Caco-2 (cell line): ENCODE data around the gene RPLP2. TPM values are rescaled to one million over a fixed set of nuclear protein-coding genes. Genes with fewer than 3 reads are reported as not detected.

ENCODE experiments used
- BruUV-seq: library from RNA; stranded (reverse); fragments of 400-500 nt; replicated peaks from 2 replicates; lab custom pipeline; 2021; lab: Mats Ljungman, UMichigan
- CTCF ChIA-PET: fragments of 300-600 bp; sonication (Branson Sonifier 250); formaldehyde crosslinking; loops from one replicate; lab custom pipeline; 2022; ENCODE audit warnings: antibody characterized with exemption; lab: Charles Lee
- POLR2A ChIA-PET: fragments of 300-600 bp; sonication (Branson Sonifier 250); formaldehyde crosslinking; loops from one replicate; lab custom pipeline; 2022; ENCODE audit warnings: antibody characterized with exemption; lab: Charles Lee
- DNase-seq, 2 experiments: peaks; one replicate each; pipeline versions ENCODE4 v3.0.0 to v3.0.0-alpha.2; 2020 to 2022
- H3K27me3 ChIP-seq: replicated peaks from 2 replicates; pipeline ENCODE4 v1.6.0; 2011; ENCODE audit warnings: low read length; ENCODE audit not compliant: control insufficient read depth, insufficient read depth
- H3K36me3 ChIP-seq: 2 replicates; pipeline ENCODE4 v1.5.1; 2011; ENCODE audit warnings: low read length; ENCODE audit not compliant: control insufficient read depth, insufficient read depth
- H3K4me1 ChIP-seq: fragments of 250-450 bp; sonication (Bioruptor Pico); 2 replicates; pipeline ENCODE4 v1.5.1; 2020; ENCODE audit warnings: mild to moderate bottlenecking
- H3K4me3 ChIP-seq: 2 replicates; pipeline ENCODE4 v1.5.1; 2011; ENCODE audit warnings: low read depth, mild to moderate bottlenecking, control low read depth, low read length
- H3K9me3 ChIP-seq: fragments of 250-450 bp; sonication (Bioruptor Pico); 2 replicates; pipeline ENCODE4 v1.5.1; 2020; ENCODE audit warnings: mild to moderate bottlenecking, moderate library complexity
- H3K27ac Mint-ChIP-seq: one replicate; pipeline ENCODE4 v1.8.0; 2022; ENCODE audit warnings: mixed read lengths; ENCODE audit not compliant: unreplicated experiment
- H3K27me3 Mint-ChIP-seq: one replicate; pipeline ENCODE4 v1.8.0; 2022; ENCODE audit warnings: mixed read lengths; ENCODE audit not compliant: insufficient read depth, unreplicated experiment
- H3K36me3 Mint-ChIP-seq: one replicate; pipeline ENCODE4 v1.8.0; 2022; ENCODE audit warnings: mild to moderate bottlenecking, mixed read lengths; ENCODE audit not compliant: insufficient read depth, unreplicated experiment
- H3K4me1 Mint-ChIP-seq: one replicate; pipeline ENCODE4 v1.8.0; 2022; ENCODE audit warnings: low read depth, mixed read lengths; ENCODE audit not compliant: unreplicated experiment
- H3K4me3 Mint-ChIP-seq: one replicate; pipeline ENCODE4 v1.8.0; 2022; ENCODE audit warnings: mild to moderate bottlenecking, moderate library complexity, mixed read lengths; ENCODE audit not compliant: unreplicated experiment
- H3K9me3 Mint-ChIP-seq: one replicate; pipeline ENCODE4 v1.8.0; 2022; ENCODE audit warnings: mixed read lengths; ENCODE audit not compliant: unreplicated experiment
- CTCF ChIP-seq, 2 experiments: fragments of 200-600 bp in 1 of 2; IDR thresholded peaks; 1 replicate in 1 of 2; 2 replicates in 1 of 2; pipeline versions ENCODE4 v1.5.1 to v1.8.0; 2011 to 2022; ENCODE audit warnings: antibody characterized with exemption in 1 of 2, control low read depth in 1 of 2, inconsistent platforms in 1 of 2, low read depth in 1 of 2, low read length in 1 of 2, mild to moderate bottlenecking in 1 of 2, moderate library complexity in 1 of 2; ENCODE audit not compliant: insufficient read depth in 1 of 2, severe bottlenecking in 1 of 2, unreplicated experiment in 1 of 2
- intact Hi-C: fragments of 100-400 bp; cut with micrococcal nuclease; formaldehyde crosslinking; loops from one replicate; pipeline ENCODE4 v1.10.0; 2022; ENCODE audit not compliant: unreplicated experiment
- total RNA-seq: library from RNA; stranded (reverse); gene quantifications from 2 replicates; pipeline ENCODE4 v1.2.3, GENCODE V29; 2022

The RPLP2 gene
- total RNA-seq, 1 experiment from 2014 or later: 2,622 TPM

GRCh38 chr11:861105-861479 is 51.3 kb downstream of the RPLP2 start:
- no peaks in the 10 kb centered on the region for H3K4me1 Mint-ChIP-seq
- H3K27me3 ChIP-seq: no peaks in the 10 kb centered on the region
- no peak for TF ChIP-seq CTCF (IDR thresholded peaks at IDR 0.05; ENCODE audit: insufficient read depth in 1 of 2, low read depth in 1 of 2, low read length in 1 of 2, severe bottlenecking in 1 of 2, unreplicated experiment in 1 of 2)
- intact Hi-C loops: no loop called here
- H3K36me3 ChIP-seq: no peaks in the 10 kb centered on the region; the same call in 1 of the 2 replicates
- peak overlapping the region; percentile 54 for H3K27ac Mint-ChIP-seq
- ChIA-PET CTCF (no interaction called here), POLR2A (interaction anchor here (0.6 kb wide), 1 partner anchor 911 kb away, joined by 3 read pairs; no protein-coding TSS in a partner anchor)
- H3K4me3 ChIP-seq: no peak overlapping the region
- BruUV-seq: no TSS peak
- H3K4me3 Mint-ChIP-seq: no peak overlapping the region
- no peaks in the 10 kb centered on the region for H3K9me3 ChIP-seq
- no peak for DNase-seq
- no peaks in the 10 kb centered on the region for H3K9me3 Mint-ChIP-seq
- no peaks in the 10 kb centered on the region for H3K27me3 Mint-ChIP-seq
- peaks cover 76% of the 10 kb centered on the region for H3K36me3 Mint-ChIP-seq
- no peaks in the 10 kb centered on the region for H3K4me1 ChIP-seq

- Mint-ChIP-seq H3K4me1 (no peaks in the 10 kb centered on the region), H3K36me3 (peaks cover 76% of the 10 kb centered on the region), H3K27me3 (no peaks in the 10 kb centered on the region), H3K9me3 (no peaks in the 10 kb centered on the region), H3K4me3 (no peak overlapping the region), H3K27ac (peak overlapping the region; percentile 54)
- H3K4me1 ChIP-seq: no peaks in the 10 kb centered on the region
- no peaks in the 10 kb centered on the region for H3K9me3 ChIP-seq
- TF ChIP-seq CTCF (IDR thresholded peaks at IDR 0.05; ENCODE audit: insufficient read depth in 1 of 2, low read depth in 1 of 2, low read length in 1 of 2, severe bottlenecking in 1 of 2, unreplicated experiment in 1 of 2): no peak
- no peaks in the 10 kb centered on the region; the same call in 1 of the 2 replicates for H3K36me3 ChIP-seq
- no TSS peak for BruUV-seq
- no peak overlapping the region for H3K4me3 ChIP-seq
- H3K27me3 ChIP-seq: no peaks in the 10 kb centered on the region
- ChIA-PET CTCF (no interaction called here), POLR2A (no interaction called here)
- intact Hi-C loops: no loop called here
- DNase-seq: no peak
Observed at GRCh38 chr11:862081-862661, 52.4 kb downstream of the RPLP2 start.

Other genes with a start within 250 kb of the RPLP2 start
- gene LMNTD2, start 249.2 kb upstream of the RPLP2 start, total RNA-seq: 11.9 and 13.8 TPM in 2 replicates
- 61.1 and 65.5 TPM in 2 replicates for gene RASSF7, start 249.0 kb upstream of the RPLP2 start, total RNA-seq
- 43.9 and 46.8 TPM in 2 replicates for gene PHRF1, start 233.5 kb upstream of the RPLP2 start, total RNA-seq
- 27.2 and 31.2 TPM in 2 replicates for gene IRF7, start 194.0 kb upstream of the RPLP2 start, total RNA-seq
- gene CDHR5, start 185.0 kb upstream of the RPLP2 start, total RNA-seq: 30.2 and 42.0 TPM in 2 replicates
- not detected in 2 replicates for gene SCT, start 182.8 kb upstream of the RPLP2 start, total RNA-seq
- 1.0 and 1.1 TPM in 2 replicates for gene DRD4, start 172.7 kb upstream of the RPLP2 start, total RNA-seq
- 50.6 and 56.6 TPM in 2 replicates for gene DEAF1, start 114.7 kb upstream of the RPLP2 start, total RNA-seq
- gene TMEM80, start 114.2 kb upstream of the RPLP2 start, total RNA-seq: 70.3 and 74.7 TPM in 2 replicates
- 203 and 224 TPM in 2 replicates for gene EPS8L2, start 103.7 kb upstream of the RPLP2 start, total RNA-seq
- 293 and 300 TPM in 2 replicates for gene TALDO1, start 62.5 kb upstream of the RPLP2 start, total RNA-seq
- gene GATD1, start 32.5 kb upstream of the RPLP2 start, total RNA-seq: 85.0 and 91.5 TPM in 2 replicates
- not detected in 2 replicates for gene CEND1, start 19.9 kb upstream of the RPLP2 start, total RNA-seq
- 31.8 and 37.6 TPM in 2 replicates for gene SLC25A22, start 11.7 kb upstream of the RPLP2 start, total RNA-seq
- 21.3 and 25.3 TPM in 2 replicates for gene PIDD1, start 4.7 kb upstream of the RPLP2 start, total RNA-seq
- gene PNPLA2, start 8.9 kb downstream of the RPLP2 start, total RNA-seq: 84.7 and 93.6 TPM in 2 replicates
- gene CRACR2B, start 18.0 kb downstream of the RPLP2 start, total RNA-seq: 15.4 and 16.3 TPM in 2 replicates
- gene CD151, start 23.0 kb downstream of the RPLP2 start, total RNA-seq: 268 and 302 TPM in 2 replicates
- 139 and 141 TPM in 2 replicates for gene POLR2L, start 32.6 kb downstream of the RPLP2 start, total RNA-seq
- gene TSPAN4, start 32.9 kb downstream of the RPLP2 start, total RNA-seq: 84.5 and 95.9 TPM in 2 replicates
- 166 and 180 TPM in 2 replicates for gene CHID1, start 100.8 kb downstream of the RPLP2 start, total RNA-seq
- 122 and 130 TPM in 2 replicates for gene AP2A2, start 115.9 kb downstream of the RPLP2 start, total RNA-seq
- not detected in 2 replicates for gene MUC6, start 226.8 kb downstream of the RPLP2 start, total RNA-seq